NOMO-1 treated with dmso at 0.1 percent for 144 hours (cell line): ENCODE measurements around the gene YBX1.
"Not testable (repeated sequence)": the region's sequence is repeated elsewhere in the genome, so short reads cannot be mapped to it uniquely, and the experiment has no call there.

Source experiments
- DNase-seq: peaks from one replicate; lab custom pipeline; 2025; ENCODE audit not compliant: unreplicated experiment; lab: John Stamatoyannopoulos, UW

YBX1 gene

DNA sequence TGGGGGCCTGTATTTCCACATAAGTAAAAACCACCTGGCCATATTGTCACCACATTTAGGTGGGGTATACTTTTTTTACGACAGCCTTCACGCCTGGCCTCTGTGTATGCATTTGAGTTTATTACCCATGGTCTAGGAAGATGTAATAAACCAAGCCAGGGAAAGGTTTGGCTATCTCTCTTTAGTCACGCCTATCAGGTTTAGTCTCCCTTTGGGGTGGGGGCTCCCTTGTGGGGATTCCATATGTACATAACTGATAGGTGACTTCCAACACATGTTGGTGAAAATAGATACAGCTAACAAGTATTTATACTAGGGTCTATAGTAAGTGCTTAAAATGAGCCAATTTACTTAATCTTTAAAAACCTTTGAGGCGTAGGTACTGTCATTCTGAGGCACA lies 4.2 kb downstream of the YBX1 start:
- no peak for DNase-seq

DNA sequence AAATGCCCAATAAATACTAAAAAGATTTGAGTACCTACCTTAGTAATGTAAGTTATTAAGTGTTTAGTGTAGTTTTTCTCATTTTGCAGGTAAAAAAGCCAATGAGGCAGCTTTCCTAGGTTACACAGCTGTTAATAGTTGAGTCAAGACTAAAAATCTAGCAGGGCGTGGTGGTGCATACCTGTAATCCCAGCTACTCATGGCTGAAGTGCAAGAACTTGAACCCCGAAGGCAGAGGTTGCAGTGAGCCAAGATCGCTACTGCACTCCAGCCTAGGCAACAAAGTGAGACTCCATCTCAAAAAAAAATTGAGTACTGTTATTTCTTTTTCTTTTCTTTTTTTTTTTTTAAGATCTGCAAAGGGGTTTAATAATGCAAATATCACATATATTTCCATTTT lies 7.7 kb downstream of the YBX1 start:
- no peak for DNase-seq

DNA sequence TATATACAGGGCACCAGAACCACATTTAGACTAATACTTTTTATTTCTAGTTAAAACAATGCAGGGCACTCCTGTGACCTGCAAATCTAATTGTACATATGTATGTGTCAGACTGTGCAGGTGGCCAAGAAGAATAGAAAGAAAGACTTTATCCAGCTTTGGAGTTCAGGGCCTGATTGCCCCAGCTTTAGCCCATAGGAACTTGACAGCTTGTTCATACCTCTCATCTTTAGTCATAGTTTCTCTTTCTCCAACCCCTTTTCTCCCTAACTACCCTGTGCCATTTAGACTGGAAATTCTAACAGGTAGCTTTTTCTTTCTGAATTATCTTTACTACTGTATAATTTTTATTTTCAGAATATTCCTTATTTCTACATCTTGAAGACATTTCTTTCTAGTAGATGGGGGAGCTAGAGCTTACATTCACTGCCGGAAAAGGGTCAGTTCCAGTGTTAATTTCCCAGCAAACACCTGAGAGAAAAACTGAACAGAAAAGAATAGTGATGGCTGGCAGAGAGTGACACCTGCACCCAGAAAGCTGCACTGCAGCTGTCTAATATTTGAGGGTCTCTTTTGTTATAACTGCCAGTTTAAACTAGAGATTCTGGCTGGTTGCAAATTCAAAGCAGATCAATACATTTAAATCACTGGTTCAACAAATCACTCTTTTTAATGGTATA lies 8.4 kb downstream of the YBX1 start:
- DNase-seq, result no peak

DNA sequence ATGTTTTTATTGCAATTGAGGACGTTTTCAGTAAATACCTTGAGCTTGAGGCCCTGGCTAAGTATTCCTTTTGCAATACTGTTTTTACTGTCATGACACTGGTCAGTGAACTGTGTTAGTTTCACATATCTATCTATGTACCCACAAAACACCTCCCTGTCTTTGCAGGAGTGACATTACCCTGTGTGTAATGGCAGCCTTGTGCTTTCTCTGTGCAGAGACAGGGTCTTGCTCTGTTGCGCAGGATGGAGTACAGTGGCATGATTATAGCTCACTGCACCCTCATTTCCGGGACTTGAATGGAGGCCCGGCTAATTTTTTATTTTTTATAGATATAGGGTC lies 8.9 kb downstream of the YBX1 start:
- no peak for DNase-seq

DNA sequence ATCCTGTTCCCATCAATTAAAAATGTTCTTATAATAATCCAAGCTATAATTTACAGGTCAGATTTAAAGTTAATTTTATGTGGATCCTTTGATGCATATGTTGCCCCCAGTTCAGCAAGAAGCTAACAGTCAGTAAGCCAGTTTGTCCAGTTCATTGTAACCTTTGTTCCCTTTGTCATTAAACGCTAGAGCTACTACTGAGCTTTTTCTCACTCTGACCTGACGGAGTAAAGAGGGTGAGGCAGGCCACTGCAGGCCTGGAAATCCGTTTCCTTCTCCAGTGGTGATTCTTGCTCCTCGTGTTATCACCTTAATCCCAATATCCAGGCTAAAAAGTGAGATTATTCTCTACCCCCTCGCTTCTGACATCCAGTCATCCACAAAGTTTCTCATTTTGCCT lies 10.2 kb downstream of the YBX1 start:
- DNase-seq, result no peak

DNA sequence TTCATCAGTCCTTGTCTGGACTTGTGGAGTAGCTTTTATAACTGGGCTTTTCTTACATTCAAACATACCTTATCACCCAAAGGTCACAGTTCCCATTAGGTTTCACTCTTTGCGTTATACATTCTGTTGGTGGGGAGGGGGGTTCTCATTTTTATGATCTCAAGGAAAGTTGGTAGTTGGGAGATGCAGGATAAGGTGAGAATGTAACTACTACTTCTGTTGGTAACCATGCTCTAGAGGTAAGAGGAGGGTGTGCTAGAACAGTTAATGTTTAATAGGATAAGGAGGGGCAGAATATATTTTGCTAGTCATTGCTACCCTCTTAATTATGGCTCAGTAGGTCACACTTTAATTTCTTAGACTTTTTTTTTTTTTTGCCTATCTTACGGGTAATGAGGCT lies 10.7 kb downstream of the YBX1 start:
- no peak for DNase-seq

DNA sequence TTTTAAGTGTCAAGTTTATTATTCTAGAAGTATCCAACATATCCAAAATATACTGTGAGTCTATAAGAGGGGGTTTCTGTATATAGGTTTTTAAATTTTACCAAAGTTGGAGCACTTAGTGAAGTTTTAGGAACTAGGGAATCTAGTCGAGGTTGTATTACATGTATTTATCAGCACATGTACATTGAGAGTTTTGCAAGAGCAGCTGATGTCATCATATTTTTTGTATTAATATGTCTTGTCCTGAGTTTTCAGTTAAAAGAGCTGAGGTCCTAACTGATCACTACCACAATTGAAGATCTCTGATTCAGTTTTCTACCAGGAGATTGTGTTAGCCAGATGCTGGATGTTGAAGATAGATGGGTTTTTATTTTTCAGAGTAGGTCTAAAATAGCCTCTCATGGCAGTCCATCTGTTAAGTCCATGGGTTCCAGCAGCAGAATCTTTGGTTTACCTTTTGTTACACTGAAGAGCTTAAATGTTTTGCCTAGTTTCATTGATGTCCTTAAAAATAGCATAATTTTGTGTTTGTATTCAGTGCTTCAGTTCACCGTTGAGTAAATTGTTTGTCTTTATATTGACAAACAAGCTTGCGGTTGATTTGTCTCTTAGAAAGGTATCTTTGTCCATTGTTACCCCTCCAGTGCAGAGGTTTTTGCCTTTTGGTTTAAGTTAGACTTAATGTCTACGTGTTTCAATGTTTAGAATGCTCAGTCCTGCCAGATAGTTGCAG lies 16.0 kb downstream of the YBX1 start:
- DNase-seq, result no peak

DNA sequence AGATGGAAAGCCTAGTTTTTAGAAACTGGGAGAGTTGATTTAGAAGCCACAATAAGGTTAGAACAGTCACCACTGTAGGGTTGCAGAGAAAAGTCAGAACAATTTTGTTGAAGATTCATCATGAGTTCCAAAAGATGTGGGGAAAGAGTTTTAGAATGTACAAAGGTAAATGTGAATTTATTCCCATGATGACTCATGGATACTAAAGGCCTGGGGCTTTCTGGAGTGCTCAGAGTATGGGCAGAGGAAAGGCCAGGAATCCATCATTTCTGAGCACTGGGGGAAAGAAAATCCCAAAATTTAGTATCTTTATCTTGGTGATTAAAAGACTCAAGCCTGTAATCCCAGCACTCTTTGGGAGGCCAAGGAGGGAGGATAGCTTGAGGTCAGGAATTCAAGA lies 17.8 kb downstream of the YBX1 start:
- no peak for DNase-seq

DNA sequence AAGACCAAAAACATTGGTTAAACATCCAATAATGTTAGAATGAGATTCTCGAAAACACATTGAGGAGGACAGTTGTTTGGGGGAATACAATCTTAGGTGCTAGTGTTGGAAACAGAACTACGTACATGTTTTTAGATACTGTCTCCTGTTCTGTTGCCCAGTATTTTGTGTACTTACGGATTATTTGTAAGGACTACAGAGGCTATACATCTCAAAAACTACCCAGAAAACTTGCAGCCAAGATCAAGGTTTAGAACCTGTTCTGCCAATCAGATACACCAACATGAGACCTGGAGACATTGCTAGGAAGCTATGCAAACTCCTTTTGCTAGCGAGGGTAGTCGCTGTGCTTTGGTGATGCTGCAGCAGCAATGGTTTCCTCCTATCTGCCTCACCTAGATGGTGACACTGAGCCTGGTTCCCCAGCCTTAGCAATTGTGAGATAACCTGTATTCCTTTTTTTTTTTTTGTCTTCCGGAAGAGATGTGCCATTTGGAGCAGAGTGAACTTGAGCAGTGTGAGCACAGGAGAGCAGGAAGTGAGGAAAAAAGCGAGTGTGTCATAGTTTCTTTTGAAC lies 21.8 kb downstream of the YBX1 start:
- no peak for DNase-seq

DNA sequence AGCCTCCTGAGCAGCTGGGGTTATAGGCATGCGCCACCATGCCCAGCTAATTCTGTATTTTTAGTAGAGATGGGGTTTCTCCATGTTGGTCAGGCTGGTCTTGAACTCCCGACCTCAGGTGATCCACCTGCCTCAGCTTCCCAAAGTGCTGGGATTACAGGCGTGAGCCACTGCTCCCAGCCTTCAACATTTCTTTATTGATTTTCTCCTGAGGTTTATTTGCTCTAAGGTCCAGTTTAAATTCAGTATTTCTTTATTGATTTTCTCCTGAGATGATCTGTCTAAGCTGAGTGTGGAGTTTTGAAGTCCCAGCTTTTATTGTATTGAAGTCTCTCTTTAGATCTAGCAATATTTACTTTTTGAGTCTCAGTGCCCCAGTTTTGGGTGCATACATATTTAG lies 30.6 kb downstream of the YBX1 start:
- DNase-seq, result not testable (repeated sequence)

DNA sequence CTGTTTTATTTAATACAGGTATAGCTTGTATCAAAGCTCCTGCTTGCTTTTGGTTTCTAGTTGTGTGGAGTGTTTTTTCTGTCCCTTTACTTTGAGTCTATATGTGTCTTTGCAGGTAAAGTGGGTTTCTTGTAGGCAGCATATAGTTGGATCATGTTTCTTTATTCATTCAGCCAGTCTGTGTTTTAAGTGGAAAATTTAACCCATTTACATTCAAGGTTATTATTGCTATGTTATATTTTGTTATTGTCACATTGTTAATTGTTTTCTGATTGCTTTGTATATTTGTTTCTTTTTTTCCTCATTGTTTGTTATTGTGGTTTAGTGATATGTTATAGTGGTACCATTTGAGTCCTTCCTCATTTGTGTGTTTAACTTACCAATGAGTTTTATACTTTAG lies 31.1 kb downstream of the YBX1 start:
- DNase-seq, result no peak

DNA sequence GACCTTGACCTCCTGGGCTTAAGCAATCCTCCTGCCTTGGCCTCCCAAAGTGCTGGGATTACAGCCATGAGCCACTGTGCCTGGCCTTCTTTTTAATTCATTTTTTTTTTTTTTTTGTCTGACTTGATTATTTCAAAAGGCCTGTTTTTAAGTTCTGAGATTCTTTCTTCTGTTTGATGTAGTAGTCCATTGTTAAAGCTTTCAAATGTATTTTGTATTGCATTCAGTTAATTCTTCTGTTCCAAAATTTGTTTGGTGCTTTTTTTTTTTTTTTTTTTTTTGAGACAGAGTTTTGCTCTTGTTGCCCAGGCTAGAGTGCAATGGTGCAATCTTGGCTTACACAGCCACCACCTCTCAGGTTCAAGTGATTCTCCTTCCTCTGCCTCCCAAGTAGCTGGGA lies 32.2 kb downstream of the YBX1 start:
- DNase-seq, result not testable (repeated sequence)

DNA sequence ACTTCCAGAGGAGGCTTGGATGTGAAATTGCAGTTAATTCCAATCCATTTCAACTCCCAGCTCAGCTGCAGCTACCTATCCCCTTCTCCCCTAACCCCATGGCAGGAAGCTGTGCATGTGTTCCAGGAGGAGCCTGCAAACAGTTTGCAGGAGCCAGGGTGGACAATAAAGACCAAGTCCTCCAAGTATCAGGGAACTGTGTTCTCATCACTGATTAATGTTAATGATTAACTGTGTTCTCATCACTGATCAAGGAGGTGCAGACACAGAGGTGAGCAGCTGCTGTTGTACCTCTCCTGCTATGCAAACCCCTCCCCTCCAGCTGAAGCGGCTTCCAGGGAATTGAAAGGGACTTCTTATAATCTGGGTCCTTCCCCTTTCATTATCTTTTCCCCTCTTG lies 38.6 kb downstream of the YBX1 start:
- DNase-seq, result no peak

DNA sequence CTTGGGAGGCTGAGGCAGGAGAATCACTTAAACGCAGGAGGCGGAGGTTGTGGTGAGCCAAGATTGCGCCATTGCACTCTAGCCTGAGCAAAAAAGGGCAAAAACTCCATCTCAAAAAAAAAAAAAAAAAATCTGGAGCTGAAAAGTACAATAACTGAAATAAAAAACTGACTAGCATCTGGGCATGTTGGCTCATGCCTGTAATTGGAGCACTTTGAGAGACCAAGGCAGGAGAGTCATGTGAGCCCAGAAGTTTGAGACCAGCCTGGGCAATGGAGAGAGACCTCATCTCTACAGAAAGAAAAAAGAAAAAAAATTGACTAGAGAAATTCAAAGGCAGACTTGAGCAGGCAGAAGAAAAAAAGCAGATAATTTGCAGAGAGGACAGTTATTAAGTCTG lies 39.7 kb downstream of the YBX1 start:
- no peak for DNase-seq

DNA sequence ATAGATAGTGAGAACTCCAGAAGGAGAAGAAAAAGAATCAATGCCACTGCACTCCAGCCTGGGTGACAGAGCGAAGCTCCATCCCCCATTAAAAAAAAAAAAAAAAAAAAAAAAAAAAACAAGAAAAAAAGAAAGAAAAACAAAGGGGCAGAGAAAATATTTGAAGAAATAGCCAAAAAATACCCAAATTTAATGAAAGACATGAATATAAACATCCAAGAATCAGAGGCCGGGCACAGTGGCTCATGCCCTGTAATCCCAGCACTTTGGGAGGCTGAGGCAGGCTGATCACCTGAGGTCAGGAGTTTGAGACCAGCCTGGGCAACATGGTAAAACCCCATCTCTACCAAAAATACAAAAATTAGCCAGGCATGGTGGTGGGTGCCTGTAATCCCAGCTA lies 40.2 kb downstream of the YBX1 start:
- DNase-seq, result not testable (repeated sequence)

DNA sequence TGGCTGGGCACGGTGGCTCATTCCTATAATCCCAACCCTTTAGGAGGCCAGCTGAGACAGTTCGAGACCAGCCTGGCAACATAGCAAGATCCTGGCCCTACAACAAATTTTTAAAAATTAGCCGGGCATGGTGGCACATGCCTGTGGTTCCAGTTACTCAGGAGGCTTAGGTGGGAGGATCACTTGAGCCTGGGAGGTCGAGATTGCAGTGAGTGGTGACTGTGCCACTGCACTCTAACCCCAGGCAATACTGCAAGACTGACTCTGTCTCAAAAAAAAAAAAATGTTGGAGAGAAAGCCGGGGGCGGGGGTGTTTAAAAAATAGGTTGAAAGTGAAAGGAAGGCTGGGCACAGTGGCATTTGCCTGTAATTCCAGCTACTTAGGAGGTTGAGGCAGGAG lies 41.3 kb downstream of the YBX1 start:
- DNase-seq, result no peak

DNA sequence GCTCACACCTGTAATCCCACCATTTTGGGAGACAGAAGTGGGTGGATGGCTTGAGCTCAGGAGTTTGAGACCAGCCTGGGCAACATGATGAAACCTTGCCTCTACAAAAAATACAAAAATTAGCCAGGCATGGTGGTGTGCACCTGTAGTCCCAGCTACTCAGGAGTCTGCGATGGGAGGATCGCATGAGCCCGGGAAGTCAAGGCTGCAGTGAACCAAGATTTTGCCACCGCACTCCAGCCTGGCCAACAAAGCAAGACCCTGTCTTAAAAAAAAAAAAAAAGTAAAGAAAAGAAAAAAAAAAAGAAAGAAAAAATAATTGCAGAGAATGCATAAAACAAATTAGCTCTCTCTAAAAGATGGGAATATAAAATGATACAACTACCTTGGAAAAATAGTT lies 43.6 kb downstream of the YBX1 start:
- not testable (repeated sequence) for DNase-seq

DNA sequence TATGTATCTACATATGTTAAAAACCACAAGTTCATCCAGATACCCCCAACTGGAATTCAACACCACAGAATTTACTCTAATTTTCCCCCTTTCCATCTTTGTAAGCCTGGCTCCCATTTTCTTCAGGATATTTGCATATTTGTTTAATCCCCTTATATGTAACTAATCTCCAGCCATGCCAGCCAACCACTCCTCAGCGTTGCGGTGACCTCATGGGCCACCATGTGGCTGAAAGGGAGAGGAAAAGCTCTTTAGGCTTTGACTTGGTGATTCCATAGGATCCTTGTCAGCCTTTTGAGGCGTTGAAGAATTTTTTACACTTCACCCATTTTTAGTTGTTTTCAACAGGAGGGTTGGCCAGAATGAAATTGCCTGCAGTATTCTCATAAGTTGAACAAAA lies 47.8 kb downstream of the YBX1 start:
- no peak for DNase-seq

DNA sequence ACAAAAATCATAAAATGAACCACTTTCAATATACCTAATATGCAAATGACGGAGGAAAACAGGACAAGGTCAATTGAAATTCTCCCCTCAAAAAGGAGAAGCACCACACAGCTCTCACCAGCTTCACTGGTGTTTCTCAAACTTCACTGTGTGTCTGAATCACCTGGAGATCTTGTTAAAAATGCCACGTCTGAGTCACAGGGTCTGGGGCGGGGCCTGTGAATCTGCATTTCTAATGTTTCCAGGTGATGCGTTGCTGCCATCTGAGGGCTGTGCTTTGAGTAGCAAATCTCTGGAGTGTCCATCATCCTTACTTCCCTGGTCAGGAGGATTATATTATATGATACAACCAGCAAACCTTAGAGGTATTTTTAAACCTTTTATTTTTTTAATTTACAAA lies 48.8 kb downstream of the YBX1 start:
- DNase-seq, result peak; percentile 3

DNA sequence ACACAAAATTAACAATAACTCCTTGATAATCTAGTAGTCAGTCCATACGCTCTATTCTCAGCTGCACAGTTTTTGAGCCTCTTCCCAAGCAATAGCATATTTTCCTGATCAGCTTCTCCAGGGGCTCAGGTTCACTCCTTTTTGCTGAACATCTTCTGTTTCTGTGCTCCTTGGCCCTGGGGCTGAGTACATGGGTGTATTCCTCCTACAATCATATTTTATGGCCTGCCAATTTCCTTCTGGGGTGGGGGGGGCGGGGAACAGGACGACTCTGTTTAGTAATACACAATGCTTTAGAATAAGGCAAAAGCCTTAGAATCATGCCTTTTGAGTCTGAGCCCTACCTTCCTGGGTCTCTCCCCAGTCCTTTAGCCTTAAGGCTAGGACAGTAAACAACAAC lies 49.4 kb downstream of the YBX1 start:
- DNase-seq, result no peak

DNA sequence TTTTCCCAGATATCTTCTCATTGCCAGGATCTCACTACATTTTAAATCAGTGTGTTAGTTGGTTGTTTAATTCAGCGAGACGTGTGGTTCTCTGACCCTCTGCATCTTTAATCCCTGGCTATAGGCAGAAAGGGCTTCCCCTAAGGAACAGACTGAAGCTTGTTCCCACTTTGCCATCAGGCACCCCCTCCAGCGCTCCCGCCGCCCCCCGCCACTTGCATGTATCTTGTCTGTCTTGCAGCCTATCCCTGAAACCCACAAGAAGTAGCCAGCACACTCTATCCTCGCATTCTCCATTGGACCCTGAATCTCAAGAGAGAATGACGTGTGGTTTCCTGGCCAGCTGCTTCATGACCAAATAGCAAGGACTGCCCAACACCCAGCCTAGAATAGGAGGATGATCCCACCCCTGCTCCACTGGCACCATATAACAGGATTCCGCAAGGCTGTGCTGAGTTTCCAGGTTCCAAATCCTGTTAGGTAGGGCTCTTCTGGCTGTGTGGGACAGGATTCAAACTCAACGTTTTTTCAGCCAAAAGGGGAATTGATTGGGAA lies 50.0 kb downstream of the YBX1 start:
- no peak for DNase-seq

DNA sequence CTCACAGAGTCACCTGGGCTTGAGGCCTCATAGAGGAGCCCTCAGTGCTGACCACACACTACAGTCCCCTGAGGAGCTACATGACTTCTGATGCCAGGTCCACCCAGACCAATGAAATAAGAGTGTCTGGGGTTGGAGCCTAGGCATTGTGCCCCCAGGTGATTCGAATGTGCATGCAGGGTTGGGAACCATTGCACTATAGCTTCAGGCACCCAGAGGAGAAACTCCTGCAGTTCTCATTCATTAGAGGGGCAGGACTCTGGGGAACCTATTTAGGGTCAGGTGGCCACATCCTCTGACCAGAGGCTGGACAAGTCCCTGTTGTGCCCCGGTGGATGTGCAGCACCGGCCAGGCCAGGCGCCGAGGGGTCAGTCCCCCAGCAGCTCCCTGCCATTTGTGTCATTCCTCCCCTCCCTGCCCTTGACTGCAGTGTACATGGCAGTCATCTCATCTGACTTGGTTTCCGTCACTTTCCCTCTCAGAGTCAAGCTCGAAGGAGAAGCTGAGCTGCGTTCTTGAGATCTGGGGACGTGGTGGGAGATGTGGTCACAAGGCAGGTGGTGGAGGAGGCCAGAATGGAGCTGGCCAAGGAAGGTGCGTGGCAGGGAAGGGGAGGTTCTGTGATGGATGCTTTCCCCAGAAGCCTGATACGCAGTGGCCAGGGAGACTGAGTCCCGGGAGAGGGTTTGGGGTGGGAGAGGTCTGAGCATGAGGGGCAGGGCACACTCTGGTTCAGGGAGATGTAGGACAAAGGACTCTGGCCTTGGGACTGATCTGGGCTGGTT lies 51.4 kb downstream of the YBX1 start:
- no peak for DNase-seq
